SU-DHL-6 (cell line): ENCODE data around the gene ABHD8.

Source experiments
- H2AFZ ChIP-seq: fragments of 200-600 bp; sonication (generic); 2 replicates; pipeline ENCODE4 v1.6.1; 2014; ENCODE audit warnings: low read depth, mild to moderate bottlenecking, moderate library complexity, mixed read lengths, antibody characterized with exemption, low read length; ENCODE audit not compliant: severe bottlenecking
- H3F3A ChIP-seq: fragments of 200-600 bp; shearing (Covaris generic); 2 replicates; pipeline ENCODE4 v1.6.0; 2016; ENCODE audit warnings: antibody characterized with exemption, mild to moderate bottlenecking; ENCODE audit not compliant: insufficient read depth
- H3K27ac ChIP-seq: fragments of 200-600 bp; sonication (generic); 2 replicates; pipeline ENCODE4 v1.5.1; 2016; ENCODE audit warnings: low read depth, mild to moderate bottlenecking, low read length, moderate library complexity, mixed read lengths
- H3K27me3 ChIP-seq: fragments of 200-600 bp; sonication (generic), shearing (Covaris generic); 2 replicates; pipeline ENCODE4 v1.6.0; 2014; ENCODE audit warnings: mild to moderate bottlenecking, low read length
- H3K36me3 ChIP-seq: fragments of 200-600 bp; sonication (generic); 2 replicates; pipeline ENCODE4 v1.6.1; 2014; ENCODE audit warnings: mild to moderate bottlenecking, low read length, mixed read lengths
- H3K4me2 ChIP-seq: fragments of 300-600, 200-600 bp; shearing (Covaris generic), sonication (generic); 2 replicates; pipeline ENCODE4 v1.6.0; 2014; ENCODE audit warnings: low read length, low read depth, mild to moderate bottlenecking; ENCODE audit not compliant: poor library complexity, severe bottlenecking
- H3K4me3 ChIP-seq: fragments of 200-600 bp; sonication (generic); 2 replicates; pipeline ENCODE4 v1.5.1; 2014; ENCODE audit warnings: antibody characterized with exemption, low read length, mild to moderate bottlenecking, mixed read lengths; ENCODE audit not compliant: insufficient read depth, poor library complexity, severe bottlenecking
- H3K79me2 ChIP-seq: fragments of 200-600 bp; sonication (generic); 2 replicates; pipeline ENCODE4 v1.6.1; 2014; ENCODE audit warnings: mild to moderate bottlenecking, low read length, moderate library complexity; ENCODE audit not compliant: insufficient read depth
- H3K9ac ChIP-seq: fragments of 200-600 bp; sonication (generic); 2 replicates; pipeline ENCODE4 v1.7.0; 2014; ENCODE audit warnings: mild to moderate bottlenecking, low read length
- H3K9me2 ChIP-seq: fragments of 200-600 bp; sonication (generic); replicated peaks from 2 replicates; pipeline ENCODE4 v1.6.1; 2014; ENCODE audit warnings: low read length; ENCODE audit not compliant: insufficient read depth
- H3K9me3 ChIP-seq: fragments of 200-600 bp; sonication (generic); 2 replicates; pipeline ENCODE4 v1.6.1; 2014; ENCODE audit warnings: low read length, mixed read lengths; ENCODE audit not compliant: insufficient read depth
- H4K20me1 ChIP-seq: fragments of 200-600 bp; sonication (generic); 2 replicates; pipeline ENCODE4 v1.6.1; 2014; ENCODE audit warnings: low read depth, mild to moderate bottlenecking, antibody characterized with exemption, low read length, moderate library complexity, mixed read lengths
- CTCF ChIP-seq: fragments of 200-600 bp; sonication (generic); IDR thresholded peaks from one replicate; pipeline ENCODE4 v1.5.1; 2017; ENCODE audit warnings: antibody characterized with exemption, mild to moderate bottlenecking, low read length, moderate library complexity; ENCODE audit not compliant: insufficient read depth, poor library complexity, severe bottlenecking
- EZH2phosphoT487 ChIP-seq: fragments of 200-600 bp; sonication (generic), shearing (Covaris generic); conservative IDR thresholded peaks from 2 replicates; pipeline ENCODE4 v1.6.1; 2018; ENCODE audit warnings: mild to moderate bottlenecking, antibody characterized with exemption, low read length, moderate library complexity, mixed read lengths

Gene ABHD8

GRCh38 chr19:17330262-17331044 is 27.2 kb upstream of the ABHD8 start:
- no peak overlapping the region for H3K4me2 ChIP-seq
- no peak overlapping the region for H3K4me3 ChIP-seq
- no peak for TF ChIP-seq EZH2phosphoT487
- no peak for TF ChIP-seq CTCF
- no peaks in the 10 kb centered on the region for H3K27me3 ChIP-seq
- no peaks in the 10 kb centered on the region for H3K79me2 ChIP-seq
- no peaks in the 10 kb centered on the region for H3K9me2 ChIP-seq
- no peak overlapping the region for H3K27ac ChIP-seq
- no peak overlapping the region for H3K9ac ChIP-seq
- no peaks in the 10 kb centered on the region for H4K20me1 ChIP-seq
- no peaks in the 10 kb centered on the region for H3K36me3 ChIP-seq
- no peaks in the 10 kb centered on the region for H3K9me3 ChIP-seq
- peaks cover 7% of the 10 kb centered on the region; the same call in 1 of the 2 replicates for H3F3A ChIP-seq
- H2AFZ ChIP-seq: no peak overlapping the region

GRCh38 chr19:17329366-17330261 is 26.4 kb upstream of the ABHD8 start:
- H3K9ac ChIP-seq: no peak overlapping the region
- H3K27me3 ChIP-seq: no peaks in the 10 kb centered on the region
- no peaks in the 10 kb centered on the region for H4K20me1 ChIP-seq
- H3F3A ChIP-seq: peaks cover 7% of the 10 kb centered on the region; the same call in 1 of the 2 replicates
- H3K36me3 ChIP-seq: no peaks in the 10 kb centered on the region
- H3K9me2 ChIP-seq: no peaks in the 10 kb centered on the region
- no peaks in the 10 kb centered on the region for H3K9me3 ChIP-seq
- no peak for TF ChIP-seq CTCF
- no peak for TF ChIP-seq EZH2phosphoT487
- H3K4me3 ChIP-seq: no peak overlapping the region
- H3K27ac ChIP-seq: no peak overlapping the region
- no peak overlapping the region for H2AFZ ChIP-seq
- no peak overlapping the region for H3K4me2 ChIP-seq
- no peaks in the 10 kb centered on the region for H3K79me2 ChIP-seq

GRCh38 chr19:17328517-17329365 is 25.5 kb upstream of the ABHD8 start:
- no peaks in the 10 kb centered on the region for H3K9me2 ChIP-seq
- H3K9ac ChIP-seq: no peak overlapping the region
- TF ChIP-seq CTCF: no peak
- no peak for TF ChIP-seq EZH2phosphoT487
- no peaks in the 10 kb centered on the region for H4K20me1 ChIP-seq
- H3F3A ChIP-seq: peaks cover 7% of the 10 kb centered on the region; the same call in 1 of the 2 replicates
- no peak overlapping the region for H3K27ac ChIP-seq
- H3K36me3 ChIP-seq: no peaks in the 10 kb centered on the region
- H3K4me2 ChIP-seq: no peak overlapping the region
- H3K27me3 ChIP-seq: no peaks in the 10 kb centered on the region
- no peaks in the 10 kb centered on the region for H3K9me3 ChIP-seq
- H2AFZ ChIP-seq: no peak overlapping the region
- H3K79me2 ChIP-seq: no peaks in the 10 kb centered on the region
- H3K4me3 ChIP-seq: no peak overlapping the region
